Hematopoietic multipotent progenitor cell treated with erythropoietin and hydrocortisone succinate and interleukin-3 and kit ligand, for 6 days (in vitro differentiated cells): ENCODE results near the gene CYS1.
A peak's percentile ranks its signal among the peaks of the same experiment; 100 is the strongest.
"Not testable (repeated sequence)": the region's sequence is repeated elsewhere in the genome, so short reads cannot be mapped to it uniquely, and the experiment has no call there.

ENCODE experiments used
- DNase-seq: peaks from one replicate; pipeline ENCODE4 v3.0.0-alpha.2; 2015

CYS1 gene

GRCh38 chr2:10028988-10029874 lies 51.0 kb downstream of the CYS1 start:
- DNase-seq: peak; percentile 98

GRCh38 chr2:10028407-10028987 lies 51.7 kb downstream of the CYS1 start:
- no peak for DNase-seq

GRCh38 chr2:10027660-10028330 lies 52.4 kb downstream of the CYS1 start:
- no peak for DNase-seq

GRCh38 chr2:10026940-10027569 lies 53.2 kb downstream of the CYS1 start:
- no peak for DNase-seq

- no peak for DNase-seq
Measured at GRCh38 chr2:10022966-10023662, 57.1 kb downstream of the CYS1 start.

GRCh38 chr2:10022445-10022844 lies 57.8 kb downstream of the CYS1 start:
- DNase-seq: no peak

GRCh38 chr2:10022041-10022421 lies 58.2 kb downstream of the CYS1 start:
- no peak for DNase-seq

- no peak for DNase-seq
Measured at GRCh38 chr2:10019602-10020400, 60.4 kb downstream of the CYS1 start.

GRCh38 chr2:10019174-10019573 lies 61.0 kb downstream of the CYS1 start:
- DNase-seq: no peak

GRCh38 chr2:10017313-10017941 lies 62.8 kb downstream of the CYS1 start:
- DNase-seq: no peak

GRCh38 chr2:10016802-10017258 lies 63.4 kb downstream of the CYS1 start:
- DNase-seq: no peak

- DNase-seq: no peak
Measured at GRCh38 chr2:10016001-10016801, 64.0 kb downstream of the CYS1 start.

GRCh38 chr2:10015376-10015989 lies 64.7 kb downstream of the CYS1 start:
- DNase-seq: not testable (repeated sequence)

GRCh38 chr2:10014418-10015190 lies 65.6 kb downstream of the CYS1 start:
- DNase-seq: no peak

- not testable (repeated sequence) for DNase-seq
Measured at GRCh38 chr2:10013651-10014417, 66.4 kb downstream of the CYS1 start.

- no peak for DNase-seq
Measured at GRCh38 chr2:10012963-10013461, 67.2 kb downstream of the CYS1 start.

GRCh38 chr2:10012366-10012962 lies 67.7 kb downstream of the CYS1 start:
- DNase-seq: not testable (repeated sequence)
